ENCODE data around the gene SLC26A2. TPM values are rescaled to one million over a fixed set of nuclear protein-coding genes. Genes with fewer than 3 reads are reported as not detected.
"Not testable (repeated sequence)": the region's sequence is repeated elsewhere in the genome, so short reads cannot be mapped to it uniquely, and the experiment has no call there.

The SLC26A2 gene
- total RNA-seq, 1 donor from 2014 or later, result 15.4 TPM

GRCh38 chr5:149940077-149940574 lies 20.4 kb upstream of the SLC26A2 start:
- Histone ChIP-seq H3K27me3 (ENCODE audit: control insufficient read depth, insufficient read depth, low read length) (no peaks in the 10 kb centered on the region), H3K36me3 (ENCODE audit: control insufficient read depth, insufficient read depth, low read length) (no peaks in the 10 kb centered on the region), H3K4me3 (ENCODE audit: low read depth, low read length) (no peak overlapping the region)
- no peak for TF ChIP-seq CTCF (IDR thresholded peaks at IDR 0.05; ENCODE audit: insufficient read depth, low read length, poor library complexity, severe bottlenecking)
- no peak for DNase-seq (ENCODE audit: low read depth)

- no peak for DNase-seq (ENCODE audit: low read depth)
- TF ChIP-seq CTCF (IDR thresholded peaks at IDR 0.05; ENCODE audit: insufficient read depth, low read length, poor library complexity, severe bottlenecking), result no peak
- no peak overlapping the region for H3K4me3 ChIP-seq (ENCODE audit: low read depth, low read length)
- no peaks in the 10 kb centered on the region for H3K27me3 ChIP-seq (ENCODE audit: control insufficient read depth, insufficient read depth, low read length)
- no peaks in the 10 kb centered on the region for H3K36me3 ChIP-seq (ENCODE audit: control insufficient read depth, insufficient read depth, low read length)
These were observed 19.5 kb upstream of the SLC26A2 start for GRCh38 chr5:149940941-149941644.

GRCh38 chr5:149941795-149942194 lies 18.8 kb upstream of the SLC26A2 start:
- Histone ChIP-seq H3K27me3 (ENCODE audit: control insufficient read depth, insufficient read depth, low read length) (no peaks in the 10 kb centered on the region), H3K4me3 (ENCODE audit: low read depth, low read length) (no peak overlapping the region), H3K36me3 (ENCODE audit: control insufficient read depth, insufficient read depth, low read length) (no peaks in the 10 kb centered on the region)
- DNase-seq (ENCODE audit: low read depth), result no peak
- no peak for TF ChIP-seq CTCF (IDR thresholded peaks at IDR 0.05; ENCODE audit: insufficient read depth, low read length, poor library complexity, severe bottlenecking)

- no peak for DNase-seq (ENCODE audit: low read depth)
- TF ChIP-seq CTCF (IDR thresholded peaks at IDR 0.05; ENCODE audit: insufficient read depth, low read length, poor library complexity, severe bottlenecking), result no peak
- H3K4me3 ChIP-seq (ENCODE audit: low read depth, low read length), result no peak overlapping the region
- H3K27me3 ChIP-seq (ENCODE audit: control insufficient read depth, insufficient read depth, low read length), result no peaks in the 10 kb centered on the region
- H3K36me3 ChIP-seq (ENCODE audit: control insufficient read depth, insufficient read depth, low read length), result no peaks in the 10 kb centered on the region
These were observed 18.4 kb upstream of the SLC26A2 start for GRCh38 chr5:149942199-149942598.

- DNase-seq (ENCODE audit: low read depth); H3K4me3 ChIP-seq (ENCODE audit: low read depth, low read length); H3K36me3 ChIP-seq (ENCODE audit: control insufficient read depth, insufficient read depth, low read length); H3K27me3 ChIP-seq (ENCODE audit: control insufficient read depth, insufficient read depth, low read length): not testable (repeated sequence)
These were observed 17.8 kb upstream of the SLC26A2 start for GRCh38 chr5:149942741-149943169.

GRCh38 chr5:149943177-149943949 lies 17.2 kb upstream of the SLC26A2 start:
- H3K36me3 ChIP-seq (ENCODE audit: control insufficient read depth, insufficient read depth, low read length); H3K27me3 ChIP-seq (ENCODE audit: control insufficient read depth, insufficient read depth, low read length); H3K4me3 ChIP-seq (ENCODE audit: low read depth, low read length); DNase-seq (ENCODE audit: low read depth): not testable (repeated sequence)

All from kidney epithelial cell (primary cell).